SJSA1 (cell line): Measurements from ENCODE around the gene MTCL1. TPM values are rescaled to one million over a fixed set of nuclear protein-coding genes. Genes with fewer than 3 reads are reported as not detected.

ENCODE experiments used
- DNase-seq, 2 experiments: peaks; one replicate each; pipeline ENCODE4 v3.0.0-alpha.2; 2015 to 2020; ENCODE audit warnings: low spot score in 2 of 2, low read depth in 1 of 2
- H3K27ac ChIP-seq: fragments of 250-450 bp; sonication (Bioruptor Pico); 2 replicates; pipeline ENCODE4 v1.5.1; 2020; ENCODE audit warnings: mild to moderate bottlenecking, moderate library complexity
- H3K27me3 ChIP-seq: fragments of 250-450 bp; sonication (Bioruptor Pico); replicated peaks from 2 replicates; pipeline ENCODE4 v1.5.1; 2020; ENCODE audit warnings: mild to moderate bottlenecking, moderate library complexity
- H3K36me3 ChIP-seq: fragments of 250-450 bp; sonication (Bioruptor Pico); 2 replicates; pipeline ENCODE4 v1.5.1; 2020; ENCODE audit warnings: mild to moderate bottlenecking
- H3K4me1 ChIP-seq: fragments of 250-450 bp; sonication (Bioruptor Pico); replicated peaks from 2 replicates; pipeline ENCODE4 v1.6.1; 2021; ENCODE audit warnings: mild to moderate bottlenecking
- H3K4me3 ChIP-seq: fragments of 250-450 bp; sonication (Bioruptor Pico); 2 replicates; pipeline ENCODE4 v1.5.1; 2020; ENCODE audit warnings: mild to moderate bottlenecking
- H3K9me3 ChIP-seq: fragments of 250-450 bp; sonication (Bioruptor Pico); replicated peaks from 2 replicates; pipeline ENCODE4 v1.5.1; 2020; ENCODE audit warnings: mild to moderate bottlenecking
- total RNA-seq: library from RNA; depleted of rRNA; stranded (reverse); fragments of >200 nt; shearing (Covaris generic); gene quantifications from 2 replicates; pipeline ENCODE4 v1.2.3, GENCODE V29; 2014

The MTCL1 gene
- total RNA-seq, 1 experiment from 2014 or later: 47.7 TPM

- no peak overlapping the region for H3K27ac ChIP-seq
- H3K9me3 ChIP-seq: no peaks in the 10 kb centered on the region
- peak in 1 of 2 experiments; percentile 19 for DNase-seq
- H3K36me3 ChIP-seq: no peaks in the 10 kb centered on the region
- peaks cover 19% of the 10 kb centered on the region for H3K4me1 ChIP-seq
- H3K4me3 ChIP-seq: no peak overlapping the region
- H3K27me3 ChIP-seq: no peaks in the 10 kb centered on the region
Observed at GRCh38 chr18:8699126-8699525, 6.2 kb upstream of the MTCL1 start.

GRCh38 chr18:8699948-8700347, 5.4 kb upstream of the MTCL1 start:
- H3K4me3 ChIP-seq: no peak overlapping the region
- DNase-seq: peak in 1 of 2 experiments; percentile 17
- H3K27ac ChIP-seq: no peak overlapping the region
- no peaks in the 10 kb centered on the region for H3K27me3 ChIP-seq
- H3K4me1 ChIP-seq: peaks cover 25% of the 10 kb centered on the region
- H3K9me3 ChIP-seq: no peaks in the 10 kb centered on the region
- H3K36me3 ChIP-seq: no peaks in the 10 kb centered on the region

- Histone ChIP-seq H3K4me3 (no peak overlapping the region), H3K27me3 (no peaks in the 10 kb centered on the region), H3K9me3 (no peaks in the 10 kb centered on the region), H3K27ac (no peak overlapping the region), H3K36me3 (peaks cover 8% of the 10 kb centered on the region), H3K4me1 (peaks cover 29% of the 10 kb centered on the region)
- peak; percentile 55 to 79 for DNase-seq
Observed at GRCh38 chr18:8701546-8702118, 3.7 kb upstream of the MTCL1 start.

GRCh38 chr18:8702668-8703067, 2.7 kb upstream of the MTCL1 start:
- Histone ChIP-seq H3K36me3 (peaks cover 18% of the 10 kb centered on the region), H3K4me3 (no peak overlapping the region), H3K9me3 (0 out of 2 replicates have a peak, but pooled peaks cover 1% of the 10 kb centered on the region), H3K4me1 (peaks cover 39% of the 10 kb centered on the region), H3K27me3 (no peaks in the 10 kb centered on the region), H3K27ac (no peak overlapping the region)
- DNase-seq: peak in 1 of 2 experiments; percentile 2

GRCh38 chr18:8703092-8703709, 2.2 kb upstream of the MTCL1 start:
- H3K4me3 ChIP-seq: no peak overlapping the region
- H3K27me3 ChIP-seq: no peaks in the 10 kb centered on the region
- H3K36me3 ChIP-seq: peaks cover 23% of the 10 kb centered on the region
- peak in 1 of 2 experiments; percentile 34 for DNase-seq
- peaks cover 44% of the 10 kb centered on the region for H3K4me1 ChIP-seq
- H3K9me3 ChIP-seq: 0 out of 2 replicates have a peak, but pooled peaks cover 2% of the 10 kb centered on the region
- no peak overlapping the region for H3K27ac ChIP-seq

- Histone ChIP-seq H3K36me3 (peaks cover 30% of the 10 kb centered on the region), H3K4me3 (no peak overlapping the region; the same call in 1 of the 2 replicates), H3K27ac (peak overlapping the region; percentile 43; the same call in 1 of the 2 replicates), H3K9me3 (0 out of 2 replicates have a peak, but pooled peaks cover 2% of the 10 kb centered on the region), H3K4me1 (peaks cover 50% of the 10 kb centered on the region), H3K27me3 (no peaks in the 10 kb centered on the region)
- no peak for DNase-seq
Observed at GRCh38 chr18:8703781-8704301, 1.5 kb upstream of the MTCL1 start.

GRCh38 chr18:8704361-8705237, 757 bp upstream of the MTCL1 start:
- H3K4me1 ChIP-seq: peaks cover 54% of the 10 kb centered on the region
- H3K4me3 ChIP-seq: peak overlapping the region; percentile 92
- H3K36me3 ChIP-seq: peaks cover 37% of the 10 kb centered on the region
- H3K9me3 ChIP-seq: 0 out of 2 replicates have a peak, but pooled peaks cover 2% of the 10 kb centered on the region
- peak; percentile 93 to 96 for DNase-seq
- H3K27ac ChIP-seq: peak overlapping the region; percentile 43
- H3K27me3 ChIP-seq: no peaks in the 10 kb centered on the region

GRCh38 chr18:8705961-8706790, 820 bp downstream of the MTCL1 start:
- H3K4me1 ChIP-seq: peaks cover 56% of the 10 kb centered on the region
- H3K4me3 ChIP-seq: peak overlapping the region; percentile 92
- no peaks in the 10 kb centered on the region for H3K27me3 ChIP-seq
- no peak overlapping the region; the same call in 1 of the 2 replicates for H3K27ac ChIP-seq
- peak in 1 of 2 experiments; percentile 11 for DNase-seq
- 0 out of 2 replicates have a peak, but pooled peaks cover 2% of the 10 kb centered on the region for H3K9me3 ChIP-seq
- peaks cover 41% of the 10 kb centered on the region for H3K36me3 ChIP-seq

GRCh38 chr18:8706791-8707555, 1.6 kb downstream of the MTCL1 start:
- Histone ChIP-seq H3K27me3 (no peaks in the 10 kb centered on the region), H3K4me3 (peak overlapping the region; percentile 92), H3K9me3 (0 out of 2 replicates have a peak, but pooled peaks cover 2% of the 10 kb centered on the region), H3K4me1 (peaks cover 48% of the 10 kb centered on the region), H3K27ac (no peak overlapping the region), H3K36me3 (peaks cover 43% of the 10 kb centered on the region)
- peak in 1 of 2 experiments; percentile 28 for DNase-seq

- Histone ChIP-seq H3K36me3 (peaks cover 43% of the 10 kb centered on the region), H3K4me1 (peaks cover 47% of the 10 kb centered on the region), H3K27me3 (no peaks in the 10 kb centered on the region), H3K9me3 (0 out of 2 replicates have a peak, but pooled peaks cover 2% of the 10 kb centered on the region), H3K27ac (no peak overlapping the region), H3K4me3 (peak overlapping the region; percentile 92)
- DNase-seq: peak in 1 of 2 experiments; percentile 16
Observed at GRCh38 chr18:8707556-8708300, 2.4 kb downstream of the MTCL1 start.

GRCh38 chr18:8708670-8709069, 3.3 kb downstream of the MTCL1 start:
- H3K36me3 ChIP-seq: peaks cover 44% of the 10 kb centered on the region
- H3K4me3 ChIP-seq: no peak overlapping the region
- H3K27ac ChIP-seq: no peak overlapping the region
- peaks cover 47% of the 10 kb centered on the region for H3K4me1 ChIP-seq
- 0 out of 2 replicates have a peak, but pooled peaks cover 2% of the 10 kb centered on the region for H3K9me3 ChIP-seq
- no peak for DNase-seq
- no peaks in the 10 kb centered on the region for H3K27me3 ChIP-seq
